NCI-H2081 (cell line): ENCODE measurements around the gene MAP1A.
A peak's percentile ranks its signal among the peaks of the same experiment; 100 is the strongest.

ENCODE experiments used
- DNase-seq, 2 experiments: peaks; one replicate each; lab custom pipeline; 2025; lab: John Stamatoyannopoulos, UW

The MAP1A gene

DNA sequence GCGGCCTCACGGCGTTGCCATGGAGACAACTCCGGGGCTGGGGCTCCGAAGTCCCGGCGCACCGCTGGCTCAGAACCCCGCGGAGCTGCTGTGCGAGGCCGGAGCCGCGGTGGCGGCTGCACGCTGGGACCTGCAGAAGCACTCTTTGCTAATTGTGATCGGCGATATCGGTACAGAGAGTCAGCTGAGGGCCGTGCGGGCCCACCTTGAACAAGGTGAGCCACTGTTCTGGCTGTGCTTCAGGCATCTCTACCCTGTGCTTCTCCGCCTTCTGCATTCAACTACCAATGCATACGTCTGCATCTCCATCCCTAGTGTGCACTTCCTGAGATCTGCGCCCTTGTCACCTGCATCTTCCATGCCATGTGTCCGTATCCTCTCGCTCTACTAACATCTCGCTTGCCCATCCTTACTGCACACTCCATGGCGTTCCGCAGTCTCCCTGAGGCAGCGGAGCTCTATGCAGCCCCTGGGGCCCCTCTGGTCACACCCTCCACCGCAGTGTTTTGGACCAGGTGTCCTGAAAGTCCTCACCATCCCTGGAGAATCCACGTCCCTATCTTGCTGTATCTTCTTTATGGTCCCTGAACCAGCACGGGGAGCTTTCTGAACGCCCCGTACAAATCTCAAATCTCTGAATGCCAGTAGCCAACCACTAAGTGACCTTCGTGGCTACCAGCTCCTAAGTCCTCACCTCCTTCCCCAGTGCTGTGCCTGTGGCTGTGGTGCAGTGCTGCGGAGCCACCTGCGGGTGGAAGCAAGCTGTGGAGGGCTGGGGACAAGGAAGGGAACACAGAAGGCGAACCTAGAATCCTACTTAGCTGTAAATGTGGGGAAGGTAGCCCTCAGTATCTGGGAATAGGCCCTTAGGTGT lies 6.2 kb upstream of the MAP1A start:
- DNase-seq = peak; percentile 36 to 50

DNA sequence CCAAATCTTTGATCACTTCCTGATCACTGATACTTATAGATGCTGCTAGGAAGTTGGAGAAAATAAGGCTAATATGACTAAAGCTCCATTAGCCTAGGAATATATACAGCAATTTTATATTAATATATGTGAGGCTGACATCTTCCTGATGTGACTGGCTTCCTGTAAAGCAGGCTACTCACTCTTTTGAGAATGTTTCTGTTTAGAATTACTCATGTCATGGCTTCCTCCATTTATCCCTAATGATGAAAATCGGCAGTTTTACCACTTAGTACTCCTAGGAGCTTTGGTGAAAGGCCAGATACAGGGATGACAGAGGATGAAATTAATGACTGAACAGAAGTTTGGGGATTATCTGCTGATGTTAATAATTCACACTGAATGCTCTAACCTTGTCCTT lies 3.9 kb upstream of the MAP1A start:
- no peak for DNase-seq

- DNase-seq = peak in 1 of 2 experiments; percentile 41
These were observed 3.0 kb upstream of the MAP1A start for GRCh38 chr15:43514241-43515057.

GRCh38 chr15:43515741-43516140 lies 1.7 kb upstream of the MAP1A start:
- no peak for DNase-seq

DNA sequence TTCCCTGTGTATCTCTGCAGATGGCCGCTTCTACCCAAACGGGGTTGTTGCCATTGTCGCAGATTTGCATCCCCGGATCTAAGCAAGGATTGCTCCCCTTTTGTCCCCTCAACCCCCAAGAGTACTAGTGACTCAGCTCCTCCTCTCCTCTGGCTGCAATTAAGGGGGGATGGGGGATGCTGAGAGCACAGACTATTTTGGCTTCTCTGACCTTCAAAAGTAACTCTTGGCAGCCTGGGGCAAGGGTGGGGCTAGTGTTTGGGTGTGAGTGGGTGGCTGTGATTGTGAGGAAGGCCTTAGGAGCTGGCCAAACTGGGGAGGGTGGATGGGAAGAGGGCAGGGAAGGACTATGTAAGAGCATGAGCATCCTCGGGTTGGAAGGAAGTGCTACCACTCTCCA lies 1.2 kb upstream of the MAP1A start:
- DNase-seq = no peak

DNA sequence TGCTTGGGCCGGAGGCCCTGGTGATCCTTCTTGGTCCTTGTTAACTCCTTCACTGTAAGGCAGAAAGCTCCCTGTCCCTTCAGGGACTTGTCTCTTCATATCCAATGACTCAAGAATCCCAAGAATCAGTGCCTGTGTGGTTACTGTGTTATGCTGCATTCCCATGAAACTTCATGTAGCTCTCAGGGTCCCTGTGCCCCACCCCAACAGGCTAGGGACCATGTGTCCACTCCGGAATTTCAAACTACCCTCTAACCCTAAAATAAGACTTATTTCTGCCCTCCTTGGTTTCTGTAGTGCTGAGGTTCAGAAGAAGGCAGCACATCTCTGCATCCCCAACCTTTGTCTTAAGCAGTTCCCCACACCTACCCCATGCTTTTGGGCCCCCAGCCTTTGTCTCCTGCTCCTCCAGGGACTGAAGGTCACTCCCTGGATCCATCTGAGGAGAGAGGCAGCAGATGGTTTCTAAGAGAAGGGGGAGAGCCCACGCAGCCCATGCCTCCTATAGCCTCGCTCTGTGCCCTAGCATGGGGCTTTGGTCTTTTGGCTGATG lies 531 bp upstream of the MAP1A start:
- DNase-seq = no peak

DNA sequence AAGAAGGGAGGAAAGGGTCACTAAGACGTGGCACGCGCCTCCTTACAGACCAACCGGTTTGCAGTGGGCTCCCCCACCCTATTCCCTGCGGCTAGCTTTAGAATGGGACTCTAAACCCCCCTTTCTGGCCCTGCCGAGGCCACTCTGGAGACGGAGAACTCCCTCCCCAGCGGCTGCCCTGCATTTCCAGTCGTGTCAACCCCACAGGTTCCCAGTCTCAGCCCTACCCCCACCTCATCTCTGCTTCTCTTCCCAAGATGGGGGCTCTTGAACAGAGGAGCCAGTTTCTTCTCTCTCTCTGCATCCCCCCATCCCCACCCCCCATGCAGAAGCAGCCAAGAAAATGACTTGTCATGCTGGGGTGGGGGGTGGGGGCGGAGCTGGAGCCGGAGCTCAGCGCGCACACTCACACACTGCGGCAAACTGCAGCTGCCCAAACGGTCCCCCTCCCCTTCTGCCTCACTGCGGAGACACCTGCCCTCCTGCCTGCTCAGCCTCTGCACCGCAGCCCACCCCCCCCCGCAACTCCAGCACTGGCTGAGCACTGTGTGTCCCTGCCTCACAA lies 871 bp downstream of the MAP1A start:
- peak; percentile 71 to 89 for DNase-seq

DNA sequence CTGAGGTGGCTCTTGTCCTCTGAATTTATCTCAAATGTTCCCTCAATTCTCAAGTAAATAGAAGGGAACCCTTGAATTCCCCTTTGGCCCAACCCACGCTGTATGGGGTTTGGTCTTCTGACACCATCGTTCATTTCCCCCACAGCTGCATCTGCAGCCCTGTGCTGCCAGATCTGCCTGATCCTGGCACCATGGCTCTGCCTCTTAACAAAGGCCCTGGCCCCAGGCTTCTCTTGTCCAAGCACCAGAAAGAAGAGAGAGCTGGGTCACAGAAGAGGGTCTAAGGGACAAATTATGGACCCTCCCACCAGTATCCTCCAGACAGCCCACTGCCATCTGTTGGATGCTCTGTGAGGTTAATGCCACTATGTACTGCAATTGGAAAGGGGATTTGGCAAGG lies 1.8 kb downstream of the MAP1A start:
- peak in 1 of 2 experiments; percentile 36 for DNase-seq

DNA sequence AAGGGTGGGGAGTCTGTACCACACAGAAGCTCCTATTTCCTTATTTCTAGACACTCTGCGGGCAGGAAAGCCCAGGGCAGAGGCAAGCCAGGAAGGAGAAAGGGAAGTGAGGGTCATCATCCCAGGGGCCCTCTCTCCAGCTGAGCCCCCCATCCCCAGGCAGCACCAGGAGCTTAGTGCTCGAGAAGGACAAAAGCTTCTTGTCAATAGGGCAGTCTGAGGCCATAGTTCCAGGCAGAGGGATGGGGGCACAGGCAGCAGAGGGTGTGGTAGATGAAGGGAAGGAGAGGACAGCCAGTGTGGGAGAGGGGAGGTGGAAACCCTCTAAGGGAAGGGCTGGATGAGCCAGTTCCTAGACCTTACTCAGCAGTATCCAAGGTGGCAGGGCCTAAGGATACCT lies 2.7 kb downstream of the MAP1A start:
- DNase-seq = no peak

DNA sequence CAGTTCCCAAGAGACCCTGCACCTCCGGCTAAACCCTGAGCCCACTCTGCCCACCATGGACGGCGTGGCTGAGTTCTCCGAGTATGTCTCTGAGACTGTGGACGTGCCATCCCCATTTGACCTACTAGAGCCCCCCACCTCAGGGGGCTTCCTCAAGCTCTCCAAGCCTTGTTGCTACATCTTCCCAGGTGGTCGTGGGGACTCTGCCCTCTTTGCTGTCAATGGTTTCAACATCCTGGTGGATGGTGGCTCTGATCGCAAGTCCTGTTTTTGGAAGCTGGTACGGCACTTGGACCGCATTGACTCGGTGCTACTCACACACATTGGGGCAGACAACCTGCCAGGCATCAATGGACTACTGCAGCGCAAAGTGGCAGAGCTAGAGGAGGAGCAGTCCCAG lies 4.0 kb downstream of the MAP1A start:
- no peak for DNase-seq

DNA sequence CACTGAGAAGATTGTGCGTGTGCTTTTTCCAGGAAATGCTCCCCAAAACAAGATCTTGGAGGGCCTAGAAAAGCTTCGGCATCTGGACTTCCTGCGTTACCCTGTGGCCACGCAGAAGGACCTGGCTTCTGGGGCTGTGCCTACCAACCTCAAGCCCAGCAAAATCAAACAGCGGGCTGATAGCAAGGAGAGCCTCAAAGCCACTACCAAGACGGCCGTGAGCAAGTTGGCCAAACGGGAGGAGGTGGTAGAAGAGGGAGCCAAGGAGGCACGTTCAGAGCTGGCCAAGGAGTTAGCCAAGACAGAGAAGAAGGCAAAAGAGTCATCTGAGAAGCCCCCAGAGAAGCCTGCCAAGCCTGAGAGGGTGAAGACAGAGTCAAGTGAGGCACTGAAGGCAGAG lies 4.8 kb downstream of the MAP1A start:
- no peak for DNase-seq

DNA sequence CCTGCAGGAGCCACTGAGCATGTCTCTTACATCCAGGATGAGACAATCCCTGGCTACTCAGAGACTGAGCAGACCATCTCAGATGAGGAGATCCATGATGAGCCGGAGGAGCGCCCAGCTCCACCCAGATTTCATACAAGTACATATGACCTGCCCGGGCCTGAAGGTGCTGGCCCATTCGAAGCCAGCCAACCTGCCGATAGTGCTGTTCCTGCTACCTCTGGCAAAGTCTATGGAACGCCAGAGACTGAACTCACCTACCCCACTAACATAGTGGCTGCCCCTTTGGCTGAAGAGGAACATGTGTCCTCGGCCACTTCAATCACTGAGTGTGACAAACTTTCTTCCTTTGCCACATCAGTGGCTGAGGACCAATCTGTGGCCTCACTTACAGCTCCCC lies 6.2 kb downstream of the MAP1A start:
- DNase-seq = no peak

DNA sequence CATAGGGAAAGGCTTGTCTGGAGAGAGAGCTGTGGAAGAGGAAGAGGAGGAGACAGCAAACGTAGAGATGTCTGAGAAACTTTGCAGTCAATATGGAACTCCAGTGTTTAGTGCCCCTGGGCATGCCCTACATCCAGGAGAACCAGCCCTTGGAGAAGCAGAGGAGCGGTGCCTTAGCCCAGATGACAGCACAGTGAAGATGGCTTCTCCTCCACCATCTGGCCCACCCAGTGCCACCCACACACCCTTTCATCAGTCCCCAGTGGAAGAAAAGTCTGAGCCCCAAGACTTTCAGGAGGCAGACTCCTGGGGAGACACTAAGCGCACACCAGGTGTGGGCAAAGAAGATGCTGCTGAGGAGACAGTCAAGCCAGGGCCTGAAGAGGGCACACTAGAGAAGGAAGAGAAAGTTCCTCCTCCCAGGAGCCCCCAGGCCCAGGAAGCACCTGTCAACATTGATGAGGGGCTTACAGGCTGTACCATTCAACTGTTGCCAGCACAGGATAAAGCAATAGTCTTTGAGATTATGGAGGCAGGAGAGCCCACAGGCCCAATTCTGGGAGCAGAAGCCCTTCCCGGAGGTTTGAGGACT lies 6.9 kb downstream of the MAP1A start:
- no peak for DNase-seq

- DNase-seq = no peak
These were observed 7.7 kb downstream of the MAP1A start for GRCh38 chr15:43525131-43525530.

- no peak for DNase-seq
These were observed 9.0 kb downstream of the MAP1A start for GRCh38 chr15:43526261-43526930.

DNA sequence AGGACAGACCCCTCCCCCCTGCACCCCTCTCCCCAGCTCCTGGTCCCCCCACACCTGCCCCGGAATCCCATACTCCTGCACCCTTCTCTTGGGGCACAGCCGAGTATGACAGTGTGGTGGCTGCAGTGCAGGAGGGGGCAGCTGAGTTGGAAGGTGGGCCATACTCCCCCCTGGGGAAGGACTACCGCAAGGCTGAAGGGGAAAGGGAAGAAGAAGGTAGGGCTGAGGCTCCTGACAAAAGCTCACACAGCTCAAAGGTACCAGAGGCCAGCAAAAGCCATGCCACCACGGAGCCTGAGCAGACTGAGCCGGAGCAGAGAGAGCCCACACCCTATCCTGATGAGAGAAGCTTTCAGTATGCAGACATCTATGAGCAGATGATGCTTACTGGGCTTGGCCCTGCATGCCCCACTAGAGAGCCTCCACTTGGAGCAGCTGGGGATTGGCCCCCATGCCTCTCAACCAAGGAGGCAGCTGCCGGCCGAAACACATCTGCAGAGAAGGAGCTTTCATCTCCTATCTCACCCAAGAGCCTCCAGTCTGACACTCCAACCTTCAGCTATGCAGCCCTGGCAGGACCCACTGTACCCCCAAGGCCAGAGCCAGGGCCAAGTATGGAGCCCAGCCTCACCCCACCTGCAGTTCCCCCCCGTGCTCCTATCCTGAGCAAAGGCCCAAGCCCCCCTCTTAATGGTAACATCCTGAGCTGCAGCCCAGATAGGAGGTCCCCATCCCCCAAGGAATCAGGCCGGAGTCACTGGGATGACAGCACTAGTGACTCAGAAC lies 9.8 kb downstream of the MAP1A start:
- no peak for DNase-seq

GRCh38 chr15:43527802-43528541 lies 10.6 kb downstream of the MAP1A start:
- DNase-seq = no peak

DNA sequence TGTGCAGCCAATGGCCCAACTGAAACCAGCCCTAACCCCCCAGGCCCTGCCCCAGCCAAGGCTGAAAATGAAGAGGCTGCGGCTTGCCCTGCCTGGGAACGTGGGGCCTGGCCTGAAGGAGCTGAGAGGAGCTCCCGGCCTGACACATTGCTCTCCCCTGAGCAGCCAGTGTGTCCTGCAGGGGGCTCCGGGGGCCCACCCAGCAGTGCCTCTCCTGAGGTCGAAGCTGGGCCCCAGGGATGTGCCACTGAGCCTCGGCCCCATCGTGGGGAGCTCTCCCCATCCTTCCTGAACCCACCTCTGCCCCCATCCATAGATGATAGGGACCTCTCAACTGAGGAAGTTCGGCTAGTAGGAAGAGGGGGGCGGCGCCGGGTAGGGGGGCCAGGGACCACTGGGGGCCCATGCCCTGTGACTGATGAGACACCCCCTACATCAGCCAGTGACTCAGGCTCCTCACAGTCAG lies 11.2 kb downstream of the MAP1A start:
- no peak for DNase-seq

DNA sequence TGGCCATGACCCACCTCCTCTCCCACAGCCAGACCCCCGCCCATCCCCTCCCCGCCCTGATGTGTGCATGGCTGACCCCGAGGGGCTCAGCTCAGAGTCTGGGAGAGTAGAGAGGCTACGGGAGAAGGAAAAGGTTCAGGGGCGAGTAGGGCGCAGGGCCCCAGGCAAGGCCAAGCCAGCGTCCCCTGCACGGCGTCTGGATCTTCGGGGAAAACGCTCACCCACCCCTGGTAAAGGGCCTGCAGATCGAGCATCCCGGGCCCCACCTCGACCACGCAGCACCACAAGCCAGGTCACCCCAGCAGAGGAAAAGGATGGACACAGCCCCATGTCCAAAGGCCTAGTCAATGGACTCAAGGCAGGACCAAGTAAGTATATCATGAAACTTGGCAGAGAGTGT lies 11.7 kb downstream of the MAP1A start:
- no peak for DNase-seq
